KOPT-K1 (cell line): ENCODE results near the gene SPACA4.

Experiments used
- H3K27ac ChIP-seq: fragments of 200-600 bp; sonication (generic); 2 replicates; pipeline ENCODE4 v1.5.1; 2016; ENCODE audit warnings: antibody characterized with exemption, mild to moderate bottlenecking, low read depth, low read length; ENCODE audit not compliant: poor library complexity, severe bottlenecking
- H3K36me3 ChIP-seq: fragments of 200-600 bp; sonication (generic); 2 replicates; pipeline ENCODE4 v1.5.1; 2017; ENCODE audit warnings: antibody characterized with exemption, mild to moderate bottlenecking, low read length, moderate library complexity; ENCODE audit not compliant: insufficient read depth
- H3K9me3 ChIP-seq: fragments of 200-600 bp; sonication (generic); 2 replicates; pipeline ENCODE4 v1.5.1; 2017; ENCODE audit warnings: antibody characterized with exemption, low read length, mild to moderate bottlenecking; ENCODE audit not compliant: insufficient read depth, poor library complexity, severe bottlenecking

SPACA4 gene

DNA sequence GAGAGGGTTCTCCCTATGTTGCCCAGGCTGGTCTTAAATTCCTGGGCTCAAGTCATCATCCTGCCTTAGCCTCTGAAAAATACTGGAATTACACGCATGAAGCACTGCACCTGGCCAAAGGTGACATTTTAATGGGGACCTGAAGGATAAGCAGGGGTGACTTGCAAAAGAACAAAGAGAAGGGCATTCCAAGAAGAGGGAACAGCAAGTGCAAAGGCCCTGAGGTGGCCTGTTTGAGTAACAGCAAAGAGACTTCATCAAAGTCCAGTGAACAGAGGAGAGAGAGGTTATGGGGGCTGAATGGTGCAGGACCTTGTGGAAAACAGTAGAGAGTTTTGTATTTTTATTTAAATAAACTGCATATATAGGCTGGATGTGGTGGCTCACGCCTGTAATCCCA, 35.3 kb downstream of the SPACA4 start:
- Histone ChIP-seq H3K27ac (no peak overlapping the region), H3K36me3 (no peaks in the 10 kb centered on the region), H3K9me3 (no peaks in the 10 kb centered on the region)

DNA sequence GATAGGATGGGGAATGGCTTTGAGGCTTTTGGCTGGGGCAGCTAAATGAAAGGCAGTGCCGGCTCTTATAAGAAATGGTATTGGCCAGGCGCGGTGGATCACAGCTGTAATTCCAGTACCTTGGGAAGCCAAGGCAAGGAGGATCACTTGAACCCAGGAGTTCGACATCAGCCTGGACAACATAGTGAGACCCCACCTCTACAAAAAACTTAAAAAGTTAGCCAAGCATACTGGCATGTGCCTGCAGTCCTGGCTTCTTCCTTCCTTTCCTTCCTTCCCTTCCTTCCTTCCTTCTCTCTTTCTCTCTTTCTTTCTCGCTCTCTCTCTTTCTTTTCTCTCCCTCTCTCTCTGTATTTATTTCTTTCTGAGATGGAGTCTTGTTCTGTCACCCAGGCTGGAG, 36.3 kb downstream of the SPACA4 start:
- no peaks in the 10 kb centered on the region for H3K9me3 ChIP-seq
- H3K27ac ChIP-seq = no peak overlapping the region

DNA sequence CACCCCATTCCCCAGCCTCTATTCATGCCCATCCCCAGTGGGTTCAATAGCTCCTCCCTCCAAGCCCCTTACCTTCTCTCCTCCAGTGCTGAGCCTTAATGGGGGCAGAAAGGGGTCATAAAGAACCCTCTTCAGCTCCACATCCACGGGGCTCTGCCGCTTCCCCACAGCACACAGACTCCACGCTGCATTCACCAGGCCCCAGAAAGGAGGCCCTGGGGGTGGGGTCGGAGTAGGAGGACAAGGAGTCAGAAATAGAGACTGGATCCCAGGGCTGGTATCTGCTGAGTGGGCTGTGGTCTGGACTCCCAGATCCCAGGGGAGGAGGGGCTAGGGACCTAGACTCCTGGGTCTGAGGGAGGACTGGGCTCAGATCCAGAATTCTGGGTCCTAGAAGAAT, 37.8 kb downstream of the SPACA4 start:
- Histone ChIP-seq H3K36me3 (no peaks in the 10 kb centered on the region), H3K27ac (no peak overlapping the region), H3K9me3 (no peaks in the 10 kb centered on the region)

More for the DNA sequence above, 36.3 kb downstream of the SPACA4 start:
- H3K36me3 ChIP-seq = no peaks in the 10 kb centered on the region

GRCh38 chr19:48644839-48645619, 38.5 kb downstream of the SPACA4 start:
- Histone ChIP-seq H3K36me3 (no peaks in the 10 kb centered on the region), H3K27ac (peak overlapping the region; percentile 56), H3K9me3 (no peaks in the 10 kb centered on the region)

- Histone ChIP-seq H3K27ac (peak overlapping the region; percentile 56), H3K9me3 (no peaks in the 10 kb centered on the region), H3K36me3 (no peaks in the 10 kb centered on the region)
Measured at GRCh38 chr19:48645620-48646000, 39.1 kb downstream of the SPACA4 start.

- Histone ChIP-seq H3K9me3 (no peaks in the 10 kb centered on the region), H3K36me3 (no peaks in the 10 kb centered on the region), H3K27ac (peak within 1 kb of the TSS; percentile 56)
Measured at GRCh38 chr19:48646001-48646721, 39.6 kb downstream of the SPACA4 start, which contains the start of gene CA11. CA11 (minus strand) TSS chr19:48646187; CDS start chr19:48645632, 555 bp downstream.

GRCh38 chr19:48646722-48647216, 40.2 kb downstream of the SPACA4 start:
- H3K27ac ChIP-seq = peak overlapping the region; percentile 56
- H3K9me3 ChIP-seq = no peaks in the 10 kb centered on the region

GRCh38 chr19:48648134-48648533, 41.6 kb downstream of the SPACA4 start:
- Histone ChIP-seq H3K36me3 (no peaks in the 10 kb centered on the region), H3K27ac (no peak overlapping the region), H3K9me3 (no peaks in the 10 kb centered on the region)

More at GRCh38 chr19:48646722-48647216, 40.2 kb downstream of the SPACA4 start:
- H3K36me3 ChIP-seq = no peaks in the 10 kb centered on the region

- Histone ChIP-seq H3K27ac (no peak overlapping the region), H3K9me3 (no peaks in the 10 kb centered on the region), H3K36me3 (no peaks in the 10 kb centered on the region)
Measured at GRCh38 chr19:48650974-48651682, 44.6 kb downstream of the SPACA4 start.

GRCh38 chr19:48651683-48652048, 45.1 kb downstream of the SPACA4 start:
- H3K9me3 ChIP-seq = no peaks in the 10 kb centered on the region
- H3K27ac ChIP-seq = no peak overlapping the region
- H3K36me3 ChIP-seq = no peaks in the 10 kb centered on the region

DNA sequence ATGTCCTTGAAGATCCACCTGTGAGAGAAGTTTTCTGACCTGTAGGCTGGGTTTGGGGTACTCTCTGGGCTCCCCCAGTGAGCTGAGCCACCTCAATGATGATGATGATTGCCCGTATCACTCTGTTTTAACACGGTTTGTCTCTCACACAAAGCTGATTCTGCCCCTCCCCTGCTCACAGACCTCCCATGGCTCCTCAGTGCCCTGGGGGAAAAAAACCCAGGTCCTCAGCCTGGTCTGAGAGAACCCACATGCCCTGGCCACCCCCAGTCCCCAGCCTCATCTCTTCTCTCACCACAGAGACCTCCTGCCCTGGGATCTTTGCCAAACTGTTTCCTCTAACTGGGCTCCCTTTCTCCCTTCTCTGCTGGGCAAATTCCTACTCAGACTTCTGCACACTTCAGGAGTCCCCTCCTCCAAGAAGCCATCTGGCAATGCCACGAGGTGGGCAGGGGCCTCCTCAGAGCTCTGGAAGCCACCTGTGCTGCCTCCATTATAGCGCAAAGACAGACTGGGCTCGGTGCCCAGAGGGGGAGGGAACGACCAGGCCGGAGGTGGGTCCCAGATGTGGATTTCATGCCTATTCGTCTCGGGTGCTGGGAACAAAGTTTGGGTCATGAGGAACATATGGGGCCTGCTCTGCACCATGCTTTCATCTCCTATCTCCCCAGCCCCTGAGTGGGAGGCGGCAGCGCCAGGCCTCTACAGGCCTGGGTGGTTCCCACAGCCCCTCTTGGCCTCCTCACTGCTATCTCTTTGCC, 47.9 kb downstream of the SPACA4 start:
- H3K36me3 ChIP-seq = no peaks in the 10 kb centered on the region
- H3K9me3 ChIP-seq = no peaks in the 10 kb centered on the region
- peak overlapping the region; percentile 54 for H3K27ac ChIP-seq

DNA sequence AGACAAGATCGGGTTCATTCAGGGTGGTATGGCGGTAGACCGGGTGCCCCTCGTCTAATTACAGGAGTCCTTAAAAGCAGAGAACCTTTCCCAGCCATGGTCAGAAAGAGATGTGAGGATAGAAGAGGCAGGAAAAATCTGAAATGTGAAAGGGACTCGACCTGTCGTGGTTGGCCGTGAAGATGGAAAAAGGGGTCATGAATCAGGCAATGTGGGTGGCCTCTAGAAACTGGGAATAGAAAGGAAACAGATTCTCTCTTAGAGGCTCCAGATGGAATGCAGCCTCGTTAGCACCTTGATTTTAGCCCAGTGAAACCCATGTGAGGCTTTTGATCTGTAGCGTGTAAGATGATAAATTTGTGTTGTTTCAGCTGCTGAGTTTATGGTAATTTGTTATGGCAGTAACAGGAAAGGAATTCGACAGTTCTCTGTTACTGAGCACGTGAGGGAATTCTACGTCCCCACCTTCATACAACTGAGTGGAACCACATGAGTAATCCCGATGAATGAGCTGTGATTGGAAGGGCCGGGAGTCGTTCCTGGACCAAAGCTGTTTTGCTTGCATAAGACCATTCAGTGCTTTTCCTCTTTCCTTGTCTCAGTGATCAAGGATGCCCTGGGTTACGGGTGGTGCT, 50.4 kb downstream of the SPACA4 start:
- no peaks in the 10 kb centered on the region for H3K9me3 ChIP-seq
- H3K36me3 ChIP-seq = no peaks in the 10 kb centered on the region
- no peak overlapping the region for H3K27ac ChIP-seq
